A549 (cell line): ENCODE measurements around the gene SPP2. TPM values are rescaled to one million over a fixed set of nuclear protein-coding genes. Genes with fewer than 3 reads are reported as not detected.

Source experiments
- ATAC-seq, 2 experiments: fragments of 200-7000 bp in 1 of 2; fragments of >200 bp in 1 of 2; cut with Nextera tagmentation in 1 of 2; cut with Tn5 transposase in 1 of 2; 3 replicates each; pipeline versions ENCODE4 v1.8.0 to v1.9.1; 2018 to 2020; ENCODE audit warnings: mild to moderate bottlenecking in 1 of 2, moderate library complexity in 1 of 2
- CTCF ChIA-PET: fragments of 300-600 bp; sonication (Branson Sonifier 250); formaldehyde crosslinking; extraction: SDS; loops from one replicate; lab custom pipeline; 2021; ENCODE audit warnings: antibody characterized with exemption, inconsistent platforms; lab: Yijun Ruan, JAX
- POLR2A ChIA-PET: fragments of 350-600 bp; formaldehyde crosslinking; extraction: SDS; loops from one replicate; lab custom pipeline; 2021; ENCODE audit warnings: antibody characterized with exemption, inconsistent platforms; lab: Yijun Ruan, JAX
- DNase-seq, 2 experiments: peaks; one replicate each; pipeline versions ENCODE4 v3.0.0 to v3.0.0-alpha.2; 2011 to 2016; ENCODE audit warnings: low read depth in 1 of 2, low spot score in 1 of 2
- FAIRE-seq: peaks from 2 replicates; lab custom pipeline; 2011; peaks lifted over from hg19 to GRCh38; lab: Jason Lieb, UNC
- H3K27ac ChIP-seq, 2 experiments: fragments of >200 bp; sonication (Bioruptor Twin); formaldehyde crosslinking; 3 replicates each; pipeline ENCODE4 v1.5.1; 2016 to 2017
- H3K4me1 ChIP-seq: fragments of >200 bp; sonication (Bioruptor Twin); formaldehyde crosslinking; 3 replicates; pipeline ENCODE4 v1.6.1; 2016
- H3K4me2 ChIP-seq: fragments of >200 bp; sonication (Bioruptor Twin); formaldehyde crosslinking; 3 replicates; pipeline ENCODE4 v1.6.1; 2016
- H3K4me3 ChIP-seq: fragments of >200 bp; sonication (Bioruptor Twin); formaldehyde crosslinking; 3 replicates; pipeline ENCODE4 v1.5.1; 2016
- H3K9me3 ChIP-seq: fragments of >200 bp; sonication (Bioruptor Twin); formaldehyde crosslinking; 3 replicates; pipeline ENCODE4 v1.6.1; 2016
- CBX8 ChIP-seq: fragments of 200-600 bp; sonication (generic); IDR thresholded peaks from 2 replicates; pipeline ENCODE4 v1.6.1; 2016
- CEBPB ChIP-seq, 2 experiments: fragments of >200 bp in 1 of 2; sonication (Bioruptor Twin) in 1 of 2; formaldehyde crosslinking in 1 of 2; IDR thresholded peaks; 2 replicates each; pipeline ENCODE4 v1.6.1; 2012 to 2016
- EHF ChIP-seq: fragments of 250-450 bp; sonication (Bioruptor Pico); IDR thresholded peaks from 2 replicates; pipeline ENCODE4 v1.5.0; 2020; ENCODE audit warnings: mild to moderate bottlenecking
- EP300 ChIP-seq, 2 experiments: fragments of >200 bp; sonication (Bioruptor Twin); formaldehyde crosslinking; IDR thresholded peaks; 2 replicates in 1 of 2; 3 replicates in 1 of 2; pipeline ENCODE4 v1.6.1; 2016 to 2017
- ESRRA ChIP-seq: fragments of 150-350 bp; IDR thresholded peaks from 2 replicates; pipeline ENCODE4 v1.6.1; 2014; ENCODE audit warnings: mild to moderate bottlenecking, low read length, borderline replicate concordance
- FOSL2 ChIP-seq, 2 experiments: fragments of 450-650 bp in 1 of 2; fragments of >200 bp in 1 of 2; sonication (Bioruptor Twin) in 1 of 2; formaldehyde crosslinking; IDR thresholded peaks; 2 replicates each; pipeline versions ENCODE4 v1.5.0 to v1.6.1; 2016 to 2020; ENCODE audit warnings: mild to moderate bottlenecking in 1 of 2, moderate library complexity in 1 of 2
- FOXS1 ChIP-seq: fragments of 250-450 bp; sonication (Bioruptor Pico); IDR thresholded peaks from 2 replicates; pipeline ENCODE4 v1.5.0; 2020; ENCODE audit warnings: mild to moderate bottlenecking, moderate library complexity
- GATA3 ChIP-seq: IDR thresholded peaks from 2 replicates; pipeline ENCODE4 v1.6.1; 2012; ENCODE audit warnings: borderline replicate concordance
- HDAC2 ChIP-seq: fragments of 200-600 bp; sonication (generic); IDR thresholded peaks from 2 replicates; pipeline ENCODE4 v1.6.1; 2016
- HOXB13 ChIP-seq: fragments of 250-450 bp; sonication (Bioruptor Pico); IDR thresholded peaks from 2 replicates; pipeline ENCODE4 v1.5.0; 2020; ENCODE audit warnings: low read depth, mild to moderate bottlenecking, moderate library complexity
- KDM1A ChIP-seq: fragments of 200-600 bp; sonication (generic); IDR thresholded peaks from 2 replicates; pipeline ENCODE4 v1.6.1; 2016; ENCODE audit warnings: low read depth, mild to moderate bottlenecking
- KDM5A ChIP-seq: fragments of 200-600 bp; sonication (generic); IDR thresholded peaks from 2 replicates; pipeline ENCODE4 v1.6.1; 2016; ENCODE audit warnings: antibody characterized with exemption, mild to moderate bottlenecking
- MAX ChIP-seq: IDR thresholded peaks from 2 replicates; pipeline ENCODE4 v1.6.1; 2012
- MAZ ChIP-seq: fragments of 150-350 bp; IDR thresholded peaks from 2 replicates; pipeline ENCODE4 v1.6.1; 2014; ENCODE audit warnings: antibody characterized with exemption, low read depth, low read length, borderline replicate concordance
- MYC ChIP-seq: IDR thresholded peaks from 2 replicates; pipeline ENCODE4 v1.6.1; 2012; ENCODE audit warnings: mild to moderate bottlenecking, inconsistent platforms, low read length, improper control_type of control experiment, borderline replicate concordance
- NFE2L2 ChIP-seq: fragments of 150-350 bp; conservative IDR thresholded peaks from 2 replicates; pipeline ENCODE4 v1.6.1; 2014; ENCODE audit warnings: low read length
- NPAS2 ChIP-seq: fragments of 250-450 bp; sonication (Bioruptor Pico); IDR thresholded peaks from 2 replicates; pipeline ENCODE4 v1.8.0; 2022; ENCODE audit warnings: mild to moderate bottlenecking, moderate library complexity, borderline replicate concordance
- POLR2A ChIP-seq: IDR thresholded peaks from 2 replicates; pipeline ENCODE4 v1.6.1; 2012; ENCODE audit warnings: mild to moderate bottlenecking, low read length
- POLR2AphosphoS2 ChIP-seq: conservative IDR thresholded peaks from 2 replicates; pipeline ENCODE4 v1.6.1; 2012; ENCODE audit warnings: low read length, improper control_type of control experiment, inconsistent platforms
- RFX5 ChIP-seq: fragments of 450-650 bp; IDR thresholded peaks from 2 replicates; pipeline ENCODE4 v1.7.1; 2014; ENCODE audit warnings: antibody characterized with exemption, mild to moderate bottlenecking, moderate library complexity
- SREBF2 ChIP-seq: fragments of 450-650 bp; IDR thresholded peaks from 2 replicates; pipeline ENCODE4 v1.6.1; 2014; ENCODE audit warnings: mild to moderate bottlenecking, moderate library complexity
- TFCP2L1 ChIP-seq: fragments of 250-450 bp; sonication (Bioruptor Pico); IDR thresholded peaks from 2 replicates; pipeline ENCODE4 v1.5.0; 2021; ENCODE audit warnings: mild to moderate bottlenecking
- TP53 ChIP-seq: fragments of 250-450 bp; sonication (Bioruptor Pico); IDR thresholded peaks from 2 replicates; pipeline ENCODE4 v1.5.0; 2021; ENCODE audit warnings: mild to moderate bottlenecking, moderate library complexity
- USF2 ChIP-seq: fragments of 450-650 bp; IDR thresholded peaks from 2 replicates; pipeline ENCODE4 v1.6.1; 2014; ENCODE audit warnings: antibody characterized with exemption
- ZC3H11A ChIP-seq: fragments of 450-650 bp; IDR thresholded peaks from 2 replicates; pipeline ENCODE4 v1.6.1; 2014; ENCODE audit warnings: antibody characterized with exemption, mild to moderate bottlenecking
- WGBS: methylation state at CpG from one replicate; pipeline ENCODE4 v1.1.6; 2017; ENCODE audit errors: missing lambda C conversion rate; 5-methylcytosine and 5-hydroxymethylcytosine counted together
- polyA plus RNA-seq, 4 experiments: library from polyadenylated mRNA; depleted of rRNA in 3 of 4; stranded (reverse); fragments of >200 nt; fragmentation: RNase III in 1 of 4; extraction: RNeasy Plus Mini Kit Qiagen cat#74134 plus additional on column Dnase treatment in 1 of 4; gene quantifications; 2 replicates in 3 of 4; 3 replicates in 1 of 4; pipeline ENCODE4 v1.2.3, GENCODE V29; 2011 to 2017
- TF ChIP-seq, protein P1 (sequence below): fragments of 150-350 bp; IDR thresholded peaks from 2 replicates; pipeline ENCODE4 v1.6.1; 2014; ENCODE audit warnings: low read depth, mild to moderate bottlenecking, low read length
- TF ChIP-seq, protein P2 (sequence below): fragments of >200 bp; sonication (Bioruptor Twin); formaldehyde crosslinking; IDR thresholded peaks from 3 replicates; pipeline ENCODE4 v1.5.1; 2016

The SPP2 gene
- polyA plus RNA-seq, 2 of the 4 experiments (the other 2 are of a cell fraction): not detected

- Histone ChIP-seq H3K27ac (no peak overlapping the region), H3K4me1 (peaks cover 11% of the 10 kb centered on the region), H3K9me3 (peaks cover 6% of the 10 kb centered on the region; the same call in 1 of the 3 replicates), H3K4me3 (no peak overlapping the region), H3K4me2 (no peak overlapping the region)
- ATAC-seq (no peak), DNase-seq (no peak), FAIRE-seq (no peak)
- CTCF ChIA-PET: interaction anchor here (1.4 kb wide), 1 partner anchor 189 kb away, joined by 3 read pairs; no protein-coding TSS in a partner anchor
- POLR2A ChIA-PET: no interaction called here
- WGBS: 72% methylated on average over 3 of the region's 3 CpGs
- TF ChIP-seq EP300 (IDR thresholded peaks at IDR 0.05) (no peak), FOSL2 (IDR thresholded peaks at IDR 0.05) (no peak), FOSL2 (CRISPR knock-in tag; IDR thresholded peaks at IDR 0.05) (no peak), EHF (no peak), CEBPB (IDR thresholded peaks at IDR 0.05) (no peak)
Observed at GRCh38 chr2:234046521-234046920, 4.0 kb upstream of the SPP2 start.

GRCh38 chr2:234047361-234047760 lies 3.1 kb upstream of the SPP2 start:
- DNase-seq: no peak
- Histone ChIP-seq H3K4me2 (no peak overlapping the region), H3K9me3 (peaks cover 6% of the 10 kb centered on the region; the same call in 1 of the 3 replicates), H3K4me3 (no peak overlapping the region)
- no peak for FAIRE-seq
- TF ChIP-seq NPAS2 (CRISPR knock-in tag): no peak
- TF ChIP-seq HDAC2: no peak
- TF ChIP-seq ZC3H11A: no peak
- no peak for TF ChIP-seq TFCP2L1 (CRISPR knock-in tag)
- TF ChIP-seq POLR2AphosphoS2: no peak
- no peak for TF ChIP-seq MYC
- TF ChIP-seq MAX: no peak
- no peak for TF ChIP-seq FOXS1
- TF ChIP-seq, protein P1, sequence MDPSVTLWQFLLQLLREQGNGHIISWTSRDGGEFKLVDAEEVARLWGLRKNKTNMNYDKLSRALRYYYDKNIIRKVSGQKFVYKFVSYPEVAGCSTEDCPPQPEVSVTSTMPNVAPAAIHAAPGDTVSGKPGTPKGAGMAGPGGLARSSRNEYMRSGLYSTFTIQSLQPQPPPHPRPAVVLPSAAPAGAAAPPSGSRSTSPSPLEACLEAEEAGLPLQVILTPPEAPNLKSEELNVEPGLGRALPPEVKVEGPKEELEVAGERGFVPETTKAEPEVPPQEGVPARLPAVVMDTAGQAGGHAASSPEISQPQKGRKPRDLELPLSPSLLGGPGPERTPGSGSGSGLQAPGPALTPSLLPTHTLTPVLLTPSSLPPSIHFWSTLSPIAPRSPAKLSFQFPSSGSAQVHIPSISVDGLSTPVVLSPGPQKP: no peak
- TF ChIP-seq SREBF2: no peak
- no peak for TF ChIP-seq NFE2L2
- no peak for TF ChIP-seq POLR2A
- TF ChIP-seq, all 56 proteins: peak for 0
- Histone ChIP-seq H3K27ac (peak overlapping the region in 1 of 2 experiments; percentile 8; a peak in 1 of 6 replicates), H3K4me1 (peaks cover 11% of the 10 kb centered on the region)
- ChIA-PET POLR2A (no interaction called here), CTCF (interaction anchor here (0.6 to 1.4 kb wide), 2 partner anchors 165 to 189 kb away, joined by 3 read pairs; no protein-coding TSS in a partner anchor)
- no peak for ATAC-seq

GRCh38 chr2:234048049-234048448 lies 2.5 kb upstream of the SPP2 start:
- 44% methylated on average over 4 of the region's 4 CpGs for WGBS

More at GRCh38 chr2:234048049-234048448, 2.5 kb upstream of the SPP2 start:
- ATAC-seq (no peak), DNase-seq (no peak), FAIRE-seq (no peak)
- Histone ChIP-seq H3K4me2 (no peak overlapping the region), H3K4me1 (peaks cover 11% of the 10 kb centered on the region), H3K4me3 (no peak overlapping the region), H3K27ac (no peak overlapping the region), H3K9me3 (peaks cover 6% of the 10 kb centered on the region; the same call in 1 of the 3 replicates)
- ChIA-PET POLR2A (no interaction called here), CTCF (interaction anchor here (1.4 kb wide), 1 partner anchor 190 kb away, joined by 3 read pairs; no protein-coding TSS in a partner anchor)
- TF ChIP-seq FOXS1 (no peak), GATA3 (no peak), KDM5A (no peak), TFCP2L1 (CRISPR knock-in tag) (no peak), MAZ (no peak), RFX5 (no peak), NFE2L2 (no peak), ESRRA (no peak), EHF (no peak), MYC (no peak), TP53 (no peak), POLR2AphosphoS2 (no peak), KDM1A (no peak), NPAS2 (CRISPR knock-in tag) (no peak), USF2 (no peak), CBX8 (no peak), HOXB13 (CRISPR knock-in tag) (no peak), EP300 (IDR thresholded peaks at IDR 0.05) (no peak)
- TF ChIP-seq, protein P2, sequence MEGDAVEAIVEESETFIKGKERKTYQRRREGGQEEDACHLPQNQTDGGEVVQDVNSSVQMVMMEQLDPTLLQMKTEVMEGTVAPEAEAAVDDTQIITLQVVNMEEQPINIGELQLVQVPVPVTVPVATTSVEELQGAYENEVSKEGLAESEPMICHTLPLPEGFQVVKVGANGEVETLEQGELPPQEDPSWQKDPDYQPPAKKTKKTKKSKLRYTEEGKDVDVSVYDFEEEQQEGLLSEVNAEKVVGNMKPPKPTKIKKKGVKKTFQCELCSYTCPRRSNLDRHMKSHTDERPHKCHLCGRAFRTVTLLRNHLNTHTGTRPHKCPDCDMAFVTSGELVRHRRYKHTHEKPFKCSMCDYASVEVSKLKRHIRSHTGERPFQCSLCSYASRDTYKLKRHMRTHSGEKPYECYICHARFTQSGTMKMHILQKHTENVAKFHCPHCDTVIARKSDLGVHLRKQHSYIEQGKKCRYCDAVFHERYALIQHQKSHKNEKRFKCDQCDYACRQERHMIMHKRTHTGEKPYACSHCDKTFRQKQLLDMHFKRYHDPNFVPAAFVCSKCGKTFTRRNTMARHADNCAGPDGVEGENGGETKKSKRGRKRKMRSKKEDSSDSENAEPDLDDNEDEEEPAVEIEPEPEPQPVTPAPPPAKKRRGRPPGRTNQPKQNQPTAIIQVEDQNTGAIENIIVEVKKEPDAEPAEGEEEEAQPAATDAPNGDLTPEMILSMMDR: no peak
